ENCODE results near the gene TSPOAP1. TPM values are rescaled to one million over a fixed set of nuclear protein-coding genes. Genes with fewer than 3 reads are reported as not detected.

Gene TSPOAP1
- total and polyA plus RNA-seq, 8 donors: 6.5 to 68.8 (median 11.6) TPM; not detected in 1

DNA sequence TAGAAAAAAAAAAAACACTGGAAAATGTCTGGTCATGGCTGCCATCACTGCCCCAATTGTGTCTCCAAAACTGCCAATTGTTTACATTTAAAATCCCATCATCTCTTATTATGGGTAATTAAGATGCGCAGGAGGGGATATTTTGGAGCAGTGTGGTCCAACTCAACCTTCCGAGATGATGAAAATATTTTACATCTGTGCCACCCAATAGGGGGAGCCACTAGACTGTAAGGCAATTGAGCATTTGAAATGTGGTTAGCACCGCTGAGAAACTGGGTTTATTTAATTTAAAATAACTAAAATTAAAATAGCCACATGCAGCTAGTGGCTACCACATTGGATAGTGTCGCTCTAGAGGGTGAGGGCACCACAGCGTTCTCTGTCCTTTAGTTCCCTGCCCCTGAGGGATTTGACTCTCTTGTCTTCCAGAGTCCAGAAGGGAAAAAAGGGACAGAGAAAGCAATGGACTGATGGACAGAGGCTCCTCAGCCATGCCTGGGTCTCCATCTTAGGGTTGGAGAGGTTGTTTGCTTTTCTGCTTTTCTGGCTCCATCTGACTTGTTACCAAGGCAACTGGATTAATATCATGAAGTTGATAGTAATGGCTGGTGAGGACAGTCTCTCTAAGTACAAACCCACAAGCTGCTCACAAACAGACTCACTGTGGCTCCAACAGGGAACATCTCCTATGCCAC is 51.3 kb downstream of the TSPOAP1 start:
- intact Hi-C loops (cut with DNase I; ENCODE audit: low total_unique reads): no loop called here
- no peaks in the 10 kb centered on the region for H3K36me3 ChIP-seq
- H3K27ac ChIP-seq: no peak overlapping the region
- TF ChIP-seq, protein P1, sequence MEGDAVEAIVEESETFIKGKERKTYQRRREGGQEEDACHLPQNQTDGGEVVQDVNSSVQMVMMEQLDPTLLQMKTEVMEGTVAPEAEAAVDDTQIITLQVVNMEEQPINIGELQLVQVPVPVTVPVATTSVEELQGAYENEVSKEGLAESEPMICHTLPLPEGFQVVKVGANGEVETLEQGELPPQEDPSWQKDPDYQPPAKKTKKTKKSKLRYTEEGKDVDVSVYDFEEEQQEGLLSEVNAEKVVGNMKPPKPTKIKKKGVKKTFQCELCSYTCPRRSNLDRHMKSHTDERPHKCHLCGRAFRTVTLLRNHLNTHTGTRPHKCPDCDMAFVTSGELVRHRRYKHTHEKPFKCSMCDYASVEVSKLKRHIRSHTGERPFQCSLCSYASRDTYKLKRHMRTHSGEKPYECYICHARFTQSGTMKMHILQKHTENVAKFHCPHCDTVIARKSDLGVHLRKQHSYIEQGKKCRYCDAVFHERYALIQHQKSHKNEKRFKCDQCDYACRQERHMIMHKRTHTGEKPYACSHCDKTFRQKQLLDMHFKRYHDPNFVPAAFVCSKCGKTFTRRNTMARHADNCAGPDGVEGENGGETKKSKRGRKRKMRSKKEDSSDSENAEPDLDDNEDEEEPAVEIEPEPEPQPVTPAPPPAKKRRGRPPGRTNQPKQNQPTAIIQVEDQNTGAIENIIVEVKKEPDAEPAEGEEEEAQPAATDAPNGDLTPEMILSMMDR (IDR thresholded peaks at IDR 0.05): peak in 1 of 7 experiments; percentile 11
- no peak for TF ChIP-seq POLR2AphosphoS5 (IDR thresholded peaks at IDR 0.05)
- H3K27me3 ChIP-seq: peaks cover 0 to 30% (median 7%) of the 10 kb centered on the region in 3 donors
- H3K9me3 ChIP-seq: no peaks in the 10 kb centered on the region
- no peak for DNase-seq
- WGBS, 5 donors: 69 to 77% (median 72%) methylated on average over 5 of the region's 5 CpGs
- no peak overlapping the region for H3K4me3 ChIP-seq
- peaks cover 7 to 16% (median 13%) of the 10 kb centered on the region in 4 donors for H3K4me1 ChIP-seq

DNA sequence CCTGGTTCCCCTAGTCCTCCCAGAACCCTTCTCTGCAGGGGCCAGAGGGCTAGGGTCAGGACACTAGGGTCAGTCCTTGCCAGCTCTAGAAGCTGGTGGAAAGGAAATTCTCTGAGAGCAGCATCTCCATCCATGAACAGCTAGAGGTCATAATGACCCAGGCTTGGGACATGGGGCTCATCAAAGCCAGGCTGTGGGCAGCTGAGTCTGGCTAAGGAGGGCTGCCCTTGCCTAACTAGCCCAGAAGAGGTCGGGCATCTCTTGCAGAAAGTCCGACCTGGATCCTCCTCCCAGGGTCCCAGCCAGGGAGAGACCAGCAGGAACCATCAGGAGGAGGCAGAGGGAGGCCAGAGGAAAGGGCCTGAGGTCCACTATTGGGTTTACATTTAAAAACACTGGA is 52.2 kb downstream of the TSPOAP1 start:
- intact Hi-C loops (cut with DNase I; ENCODE audit: low total_unique reads): no loop called here
- Histone ChIP-seq H3K4me1 (peaks cover 7 to 16% (median 13%) of the 10 kb centered on the region in 4 donors), H3K27me3 (peaks cover 0 to 34% (median 7%) of the 10 kb centered on the region in 3 donors), H3K36me3 (no peaks in the 10 kb centered on the region), H3K27ac (no peak overlapping the region), H3K9me3 (no peaks in the 10 kb centered on the region), H3K4me3 (no peak overlapping the region)
- no peak for DNase-seq
- no peak for TF ChIP-seq POLR2AphosphoS5 (IDR thresholded peaks at IDR 0.05)
- TF ChIP-seq, protein P1 (IDR thresholded peaks at IDR 0.05): no peak
- TF ChIP-seq EP300 (IDR thresholded peaks at IDR 0.05): no peak
- TF ChIP-seq POLR2A (IDR thresholded peaks at IDR 0.05): no peak
- 38 to 76% (median 51%) methylated on average over 2 of the region's 2 CpGs for WGBS, 5 donors

DNA sequence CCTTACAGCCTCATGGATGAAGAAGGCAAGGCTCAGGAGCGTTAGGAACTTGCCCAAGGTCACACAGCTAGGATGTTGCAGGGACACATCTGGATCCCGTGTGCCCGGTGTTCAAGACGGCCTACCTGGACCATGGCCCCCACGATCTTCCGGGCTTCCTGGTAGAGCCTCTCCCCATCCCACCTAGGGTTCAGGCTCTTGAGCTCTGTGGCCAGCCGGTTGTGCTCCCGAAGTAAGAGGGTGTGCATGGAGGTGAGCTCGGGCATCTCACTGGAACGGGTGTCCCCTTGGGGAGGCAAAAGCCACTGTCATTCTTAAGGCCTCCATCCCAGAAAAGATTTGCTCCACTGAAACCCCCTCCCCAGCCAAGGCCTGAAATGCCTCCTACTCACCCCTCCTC is 53.2 kb downstream of the TSPOAP1 start:
- no peak overlapping the region for H3K27ac ChIP-seq
- no peak overlapping the region for H3K4me3 ChIP-seq
- 86 to 91% (median 89%) methylated on average over 8 to 10 of the region's 10 CpGs for WGBS, 5 donors
- no peaks in the 10 kb centered on the region for H3K36me3 ChIP-seq
- peaks cover 0 to 29% (median 7%) of the 10 kb centered on the region in 3 donors for H3K27me3 ChIP-seq
- no peaks in the 10 kb centered on the region for H3K9me3 ChIP-seq
- no peak for TF ChIP-seq EP300 (IDR thresholded peaks at IDR 0.05)
- TF ChIP-seq, protein P1 (IDR thresholded peaks at IDR 0.05): no peak
- no peak for TF ChIP-seq POLR2AphosphoS5 (IDR thresholded peaks at IDR 0.05)
- no peak for TF ChIP-seq POLR2A (IDR thresholded peaks at IDR 0.05)
- DNase-seq: no peak
- H3K4me1 ChIP-seq: peaks cover 7 to 16% (median 13%) of the 10 kb centered on the region in 4 donors
- intact Hi-C loops (cut with DNase I; ENCODE audit: low total_unique reads): no loop called here

DNA sequence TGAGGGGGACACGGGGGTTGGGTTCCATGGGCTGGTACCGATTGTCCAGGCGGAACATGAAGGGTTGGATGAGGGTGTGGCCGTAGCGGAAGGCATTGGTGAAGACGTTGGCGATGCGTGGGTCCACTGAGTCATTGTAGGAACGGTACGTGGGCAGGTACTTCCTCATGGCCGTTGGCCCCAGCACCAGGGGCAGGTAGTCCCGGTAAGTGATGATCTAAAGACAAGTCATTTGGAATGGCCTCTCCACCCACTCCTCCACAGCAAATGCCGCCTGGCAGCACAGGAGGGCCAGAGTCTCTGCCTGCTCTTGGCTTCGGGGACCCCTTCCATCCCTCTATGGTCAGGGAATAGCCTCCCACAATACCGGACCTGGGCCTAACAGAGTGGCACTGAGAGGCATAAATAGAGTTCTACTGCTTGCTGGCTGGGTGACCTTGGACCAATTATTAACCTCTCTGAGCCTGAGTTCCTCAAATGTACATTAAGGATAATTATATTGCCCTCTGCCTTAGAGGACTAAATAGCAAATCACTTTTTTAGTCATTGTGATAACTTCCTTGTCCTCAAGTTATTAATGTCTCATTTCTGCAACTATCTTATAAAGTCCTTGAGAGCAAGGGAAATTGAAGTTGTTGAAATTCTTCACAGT is 55.0 kb downstream of the TSPOAP1 start:
- H3K27ac ChIP-seq: no peak overlapping the region
- 70 to 83% (median 78%) methylated on average over 15 of the region's 15 CpGs for WGBS, 5 donors
- H3K4me1 ChIP-seq: peaks cover 0 to 7% (median 3%) of the 10 kb centered on the region in 4 donors
- H3K9me3 ChIP-seq: no peaks in the 10 kb centered on the region
- TF ChIP-seq POLR2A (IDR thresholded peaks at IDR 0.05): no peak
- TF ChIP-seq, protein P1 (IDR thresholded peaks at IDR 0.05): no peak
- TF ChIP-seq EP300 (IDR thresholded peaks at IDR 0.05): no peak
- no peak for TF ChIP-seq POLR2AphosphoS5 (IDR thresholded peaks at IDR 0.05)
- DNase-seq: no peak
- H3K4me3 ChIP-seq: no peak overlapping the region
- H3K27me3 ChIP-seq: peaks cover 0 to 19% (median 1%) of the 10 kb centered on the region in 3 donors
- intact Hi-C loops (cut with DNase I; ENCODE audit: low total_unique reads): no loop called here
- H3K36me3 ChIP-seq: no peaks in the 10 kb centered on the region
